Epithelial cell of prostate (primary cell): Measurements from ENCODE around the gene UAP1L1.
"Not testable (repeated sequence)": the region's sequence is repeated elsewhere in the genome, so short reads cannot be mapped to it uniquely, and the experiment has no call there.

Experiments
- DNase-seq: peaks from one replicate; pipeline ENCODE4 v3.0.0-alpha.2; 2011; ENCODE audit warnings: low read depth, low spot score
- H3K27ac ChIP-seq: fragments of 450-650 bp; 2 replicates; pipeline ENCODE4 v1.5.1; 2017; ENCODE audit warnings: mild to moderate bottlenecking

The UAP1L1 gene

DNA sequence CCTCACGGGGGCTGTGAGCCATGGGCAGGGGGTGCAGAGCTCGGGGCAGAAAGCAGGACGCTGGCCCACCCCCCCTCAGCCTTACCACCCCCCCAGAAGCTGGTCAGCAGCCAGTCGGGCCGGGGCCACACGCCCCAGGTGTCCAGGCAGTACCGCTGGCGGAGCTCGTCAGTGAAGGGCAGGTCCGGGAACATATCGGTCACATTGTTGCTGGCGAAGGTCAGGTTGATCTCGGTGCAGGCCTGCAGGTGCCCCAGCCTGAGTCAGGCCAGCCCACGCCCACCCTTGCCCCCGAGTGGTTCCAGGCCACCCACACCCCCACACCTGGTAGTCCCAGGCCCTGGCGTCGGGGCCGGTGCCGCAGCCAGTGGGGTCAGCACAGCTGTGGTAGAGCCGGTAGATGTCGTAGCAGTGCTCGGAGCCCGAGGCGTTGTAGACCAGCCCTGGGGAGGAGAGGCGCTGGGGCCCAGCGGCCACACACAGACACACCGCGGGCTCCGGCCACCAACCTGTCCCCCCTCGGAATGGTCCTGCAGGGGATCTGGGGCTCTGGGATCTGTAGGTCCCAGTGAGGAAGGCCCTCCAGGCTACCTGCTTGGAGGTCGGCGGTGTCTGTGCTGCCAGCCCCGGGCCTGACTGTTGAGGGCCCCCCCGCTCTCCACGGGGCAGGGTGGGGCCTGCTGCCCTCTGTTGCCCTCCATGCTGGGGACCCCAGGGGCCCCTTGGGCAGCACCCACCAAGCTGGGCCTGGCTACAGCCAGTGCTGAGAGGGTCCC lies 34.7 kb downstream of the UAP1L1 start:
- no peak for DNase-seq
- no peak overlapping the region for H3K27ac ChIP-seq

DNA sequence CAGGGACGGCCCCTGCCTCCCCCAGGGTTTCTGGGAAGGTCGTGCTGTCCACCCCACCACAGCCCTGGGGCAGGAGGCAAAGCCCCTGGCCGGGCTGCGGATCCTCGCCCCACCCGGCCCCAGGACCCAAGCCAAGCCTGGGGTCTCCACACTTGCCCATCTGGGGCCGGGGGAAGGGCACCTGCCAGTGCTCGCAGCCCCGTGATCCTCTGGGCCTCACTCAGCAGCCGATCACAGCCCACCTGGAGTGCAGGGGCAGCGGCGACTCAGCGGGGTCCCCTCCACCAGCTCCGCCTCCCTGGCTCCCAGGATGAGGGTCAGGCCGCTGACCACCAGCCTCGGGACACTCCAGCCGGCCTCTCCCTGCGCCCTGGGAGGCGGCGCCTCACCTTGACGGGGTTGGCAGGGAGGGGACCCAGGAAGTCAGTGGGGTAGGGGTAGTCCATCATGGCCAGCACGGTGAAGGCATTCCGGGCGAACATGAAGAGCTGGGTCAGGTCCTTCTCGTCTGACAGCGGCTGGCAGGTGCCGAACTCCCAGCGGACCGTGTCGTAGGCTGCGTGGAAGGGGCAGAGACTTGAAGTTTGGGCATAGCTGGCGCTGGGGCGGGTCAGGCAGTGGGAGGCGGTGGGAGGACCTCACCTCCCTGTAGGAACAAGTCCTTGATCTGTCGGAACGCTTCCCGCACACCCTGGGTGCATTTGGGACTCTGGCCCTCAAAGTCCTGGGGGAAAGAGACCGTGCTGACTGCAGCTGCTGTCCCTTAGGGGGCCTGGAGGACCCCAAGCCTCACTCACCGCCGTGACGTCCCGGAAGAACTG lies 35.5 kb downstream of the UAP1L1 start:
- no peak overlapping the region for H3K27ac ChIP-seq
- DNase-seq = no peak

DNA sequence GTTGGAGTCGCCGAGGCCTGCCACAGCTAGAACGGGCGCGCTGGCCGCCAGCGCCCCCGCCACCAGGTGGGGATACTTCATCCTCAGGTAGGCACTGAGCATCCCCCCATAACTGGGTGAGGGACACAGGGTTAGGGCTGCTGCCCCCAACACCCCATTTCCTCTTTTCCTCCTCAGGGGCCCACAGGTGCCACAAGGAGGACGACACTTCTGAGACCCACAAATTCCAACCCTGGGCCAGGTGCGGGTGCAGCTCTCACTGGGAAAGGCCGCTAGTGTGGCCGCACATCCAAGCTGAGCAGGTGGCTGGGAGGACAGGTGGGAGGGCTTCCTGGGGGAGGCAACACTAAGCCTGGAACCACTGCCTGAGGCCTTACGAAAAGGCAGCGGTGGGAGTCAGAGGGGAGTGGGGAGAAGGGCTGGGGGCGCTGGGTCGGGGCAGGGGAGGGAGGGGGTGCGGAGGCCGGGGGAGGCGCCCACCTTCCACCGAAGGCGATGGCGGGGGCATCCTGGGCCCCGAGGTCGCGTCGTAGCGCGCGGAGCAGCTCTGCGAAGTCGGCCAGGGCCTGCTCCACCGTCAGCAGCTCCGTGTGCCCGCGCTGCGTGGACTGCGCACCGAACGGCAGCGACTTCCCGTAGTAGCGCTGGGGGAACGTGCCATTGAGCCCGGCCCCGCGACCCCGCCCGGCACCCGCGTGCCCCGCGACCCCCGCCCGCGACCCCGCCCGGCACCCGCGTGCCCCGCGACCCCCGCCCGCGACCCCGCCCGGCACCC lies 36.3 kb downstream of the UAP1L1 start:
- no peak overlapping the region for H3K27ac ChIP-seq
- DNase-seq = no peak

DNA sequence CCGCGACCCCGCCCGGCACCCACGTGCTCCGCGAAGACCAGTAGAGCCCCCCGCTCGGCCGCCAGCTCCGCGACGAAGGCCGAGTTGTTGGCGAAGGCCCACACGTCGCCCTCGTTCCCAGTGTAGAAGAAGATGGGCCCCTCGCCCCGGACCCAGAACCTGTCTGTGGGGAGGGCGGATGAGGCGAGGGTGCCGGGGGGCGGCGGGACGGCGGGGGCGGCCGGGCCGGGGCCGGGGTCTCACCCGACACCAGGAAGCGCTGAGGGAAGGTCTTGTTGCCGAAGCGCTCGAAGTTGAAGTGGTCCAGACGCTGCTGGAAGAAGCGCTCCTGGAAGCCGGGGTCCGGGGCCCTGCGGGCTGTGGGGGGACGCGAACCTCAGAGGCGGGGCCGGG lies 36.9 kb downstream of the UAP1L1 start:
- no peak for DNase-seq
- no peak overlapping the region for H3K27ac ChIP-seq

DNA sequence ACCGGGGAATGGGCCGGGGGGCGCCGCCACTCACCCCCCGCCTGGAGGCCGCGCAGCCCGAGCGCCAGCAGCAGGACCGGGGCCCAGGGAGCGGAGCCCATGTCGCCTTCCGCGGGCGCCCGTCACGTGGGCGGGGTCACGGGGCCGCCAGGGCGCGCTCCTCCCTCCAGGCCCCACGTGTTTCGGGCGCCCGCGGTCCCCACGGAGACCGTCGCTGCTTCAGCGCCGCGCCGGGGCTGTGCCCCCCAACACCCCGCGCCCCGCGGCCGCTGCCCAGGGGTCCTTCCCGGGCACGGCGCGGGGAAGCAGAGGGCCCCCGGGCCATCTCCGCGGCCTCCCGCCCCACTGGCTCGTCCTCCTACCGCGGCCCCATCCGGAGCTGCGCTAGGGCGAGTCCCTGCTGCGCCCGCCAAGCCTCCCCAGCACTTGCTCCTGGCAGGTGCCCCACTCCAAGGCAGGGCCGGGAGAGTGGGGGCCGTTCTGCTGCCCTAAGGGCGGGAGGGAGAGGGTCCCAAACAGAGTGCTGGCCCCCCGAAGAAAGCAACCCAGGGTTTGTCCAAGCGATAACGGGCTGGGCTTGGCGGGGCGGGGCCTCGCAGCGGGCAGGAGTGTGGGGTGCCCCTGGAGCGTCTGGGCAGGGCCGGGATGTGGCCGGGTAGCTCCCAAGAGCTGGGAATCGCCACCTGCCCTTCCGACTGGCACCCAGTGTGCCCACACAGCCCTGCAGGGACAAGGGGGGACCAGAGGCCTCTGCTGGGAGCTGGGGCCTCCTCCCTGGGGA lies 37.5 kb downstream of the UAP1L1 start, which contains the start of gene DPP7:
DPP7 (minus strand) TSS at position 121 of the 781 bp plus-strand sequence; CDS start at position 101, 20 bp downstream.
- H3K27ac ChIP-seq = no peak within 1 kb of the TSS
- DNase-seq = no peak

DNA sequence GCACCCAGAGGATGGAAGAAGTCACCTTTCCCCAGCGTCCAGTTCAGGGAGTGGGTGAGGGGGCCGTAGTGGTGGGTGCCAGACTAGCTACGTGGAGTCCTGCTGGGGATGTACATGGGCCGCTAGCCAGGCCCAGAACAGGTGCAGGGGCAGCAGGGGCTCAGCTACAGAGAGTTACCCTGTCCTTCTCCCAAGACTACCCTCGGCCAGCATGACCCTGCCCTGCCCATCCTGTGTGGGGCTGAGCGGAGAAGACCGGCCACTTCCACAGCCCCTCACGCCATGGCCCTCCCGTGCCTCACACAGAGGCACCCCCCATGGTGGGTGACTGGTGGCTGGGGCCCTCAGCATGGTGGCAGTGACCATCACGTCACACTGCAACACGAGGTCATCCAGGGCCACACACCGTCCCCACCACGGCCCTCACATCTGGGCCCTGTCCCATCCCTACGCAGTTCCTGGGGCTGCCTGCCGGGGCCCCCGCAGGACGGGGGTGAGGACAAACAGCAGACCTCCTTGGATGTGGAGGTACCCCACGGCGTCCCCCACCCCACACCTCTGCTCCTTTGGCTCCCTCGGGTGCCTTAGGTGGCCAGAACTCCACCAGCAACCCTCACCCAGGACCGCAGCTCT lies 38.2 kb downstream of the UAP1L1 start:
- no peak overlapping the region for H3K27ac ChIP-seq
- DNase-seq = no peak

DNA sequence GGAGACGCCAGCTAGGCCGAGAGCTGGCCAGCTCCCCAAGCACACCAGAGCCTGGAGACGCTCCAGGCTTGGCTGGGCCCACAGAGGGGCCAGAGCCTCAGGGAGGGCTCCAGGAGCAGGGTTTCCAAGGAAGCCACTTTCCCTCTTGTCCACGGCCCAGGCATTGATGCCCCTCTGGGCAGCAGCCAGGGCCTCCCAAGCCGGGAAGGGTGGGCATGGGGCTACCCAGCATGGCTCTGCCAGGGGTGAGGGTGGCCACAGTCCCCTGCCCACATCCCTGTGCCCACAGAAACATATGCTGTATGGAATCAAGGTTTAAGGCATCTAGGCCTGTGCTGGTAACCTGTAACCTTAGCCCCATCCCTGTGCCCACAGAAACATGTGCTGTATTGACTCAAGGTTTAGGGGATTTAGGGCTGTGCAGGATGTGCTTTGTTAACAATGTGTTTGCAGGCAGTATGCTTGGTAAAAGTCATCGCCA lies 38.8 kb downstream of the UAP1L1 start:
- DNase-seq = no peak
- no peak overlapping the region for H3K27ac ChIP-seq

DNA sequence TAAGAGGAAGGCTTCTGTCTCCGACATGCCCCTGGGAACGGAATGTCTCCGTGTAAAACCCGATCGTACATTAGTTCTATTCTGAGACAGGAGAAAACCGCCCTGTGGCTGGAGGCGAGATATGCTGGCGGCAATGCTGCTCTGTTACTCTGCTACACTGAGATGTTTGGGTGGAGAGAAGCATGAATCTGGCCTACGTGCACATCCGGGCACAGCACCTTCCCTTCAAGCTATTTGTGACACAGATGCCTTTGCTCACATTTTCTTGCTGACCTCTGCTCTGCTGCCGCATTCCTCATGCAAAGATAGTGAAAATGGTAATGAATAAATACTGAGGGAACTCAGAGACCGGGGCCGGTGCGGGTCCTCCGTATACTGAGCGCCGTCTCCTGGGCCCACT lies 39.4 kb downstream of the UAP1L1 start:
- DNase-seq = no peak
- H3K27ac ChIP-seq = no peak overlapping the region

DNA sequence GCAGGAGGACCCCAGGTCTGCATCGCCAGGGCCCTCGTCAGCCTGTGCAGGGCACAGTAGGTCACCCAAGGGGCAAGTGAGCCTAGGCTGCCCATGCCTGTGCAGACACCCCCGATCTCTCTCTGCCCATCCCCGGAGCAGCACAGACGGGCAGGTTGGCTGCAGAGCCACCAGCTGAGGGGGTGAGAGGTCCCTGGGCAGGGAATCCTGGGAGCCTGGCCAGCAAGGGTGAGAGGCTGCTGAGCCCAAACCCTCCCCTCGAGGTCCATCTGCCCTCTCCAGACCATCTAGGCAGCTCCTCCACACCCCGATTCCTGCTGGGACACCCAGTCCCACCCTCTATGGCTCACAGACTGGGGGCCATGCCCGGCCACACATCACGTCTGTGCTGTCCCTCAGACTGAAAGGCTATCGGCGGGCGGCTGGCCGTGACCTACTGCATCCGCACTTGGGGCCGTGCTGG lies 40.0 kb downstream of the UAP1L1 start:
- H3K27ac ChIP-seq = no peak overlapping the region
- no peak for DNase-seq

DNA sequence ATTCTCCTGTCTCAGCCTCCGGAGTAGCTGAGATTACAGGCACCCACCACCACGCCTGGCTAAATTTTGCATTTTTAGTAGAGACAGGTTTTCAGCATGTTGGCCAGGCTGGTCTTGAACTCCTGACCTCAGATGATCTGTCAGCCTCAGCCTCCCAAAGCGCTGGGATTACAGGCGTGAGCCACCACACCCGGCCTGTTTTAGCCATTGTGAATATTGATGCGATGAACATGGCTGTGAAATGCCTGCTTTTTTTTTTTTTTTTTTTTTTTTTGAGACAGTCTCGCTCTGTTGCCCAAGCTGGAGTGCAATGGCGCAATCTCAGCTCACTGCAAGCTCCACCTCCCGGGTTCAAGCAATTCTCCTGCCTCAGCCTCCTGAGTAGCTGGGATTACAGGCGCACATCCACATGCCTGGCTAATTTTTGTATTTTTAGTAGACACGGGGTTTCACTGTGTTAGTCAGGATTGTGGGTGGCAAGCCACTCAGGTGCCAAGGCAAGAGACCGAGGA lies 40.8 kb downstream of the UAP1L1 start:
- not testable (repeated sequence) for H3K27ac ChIP-seq, DNase-seq

DNA sequence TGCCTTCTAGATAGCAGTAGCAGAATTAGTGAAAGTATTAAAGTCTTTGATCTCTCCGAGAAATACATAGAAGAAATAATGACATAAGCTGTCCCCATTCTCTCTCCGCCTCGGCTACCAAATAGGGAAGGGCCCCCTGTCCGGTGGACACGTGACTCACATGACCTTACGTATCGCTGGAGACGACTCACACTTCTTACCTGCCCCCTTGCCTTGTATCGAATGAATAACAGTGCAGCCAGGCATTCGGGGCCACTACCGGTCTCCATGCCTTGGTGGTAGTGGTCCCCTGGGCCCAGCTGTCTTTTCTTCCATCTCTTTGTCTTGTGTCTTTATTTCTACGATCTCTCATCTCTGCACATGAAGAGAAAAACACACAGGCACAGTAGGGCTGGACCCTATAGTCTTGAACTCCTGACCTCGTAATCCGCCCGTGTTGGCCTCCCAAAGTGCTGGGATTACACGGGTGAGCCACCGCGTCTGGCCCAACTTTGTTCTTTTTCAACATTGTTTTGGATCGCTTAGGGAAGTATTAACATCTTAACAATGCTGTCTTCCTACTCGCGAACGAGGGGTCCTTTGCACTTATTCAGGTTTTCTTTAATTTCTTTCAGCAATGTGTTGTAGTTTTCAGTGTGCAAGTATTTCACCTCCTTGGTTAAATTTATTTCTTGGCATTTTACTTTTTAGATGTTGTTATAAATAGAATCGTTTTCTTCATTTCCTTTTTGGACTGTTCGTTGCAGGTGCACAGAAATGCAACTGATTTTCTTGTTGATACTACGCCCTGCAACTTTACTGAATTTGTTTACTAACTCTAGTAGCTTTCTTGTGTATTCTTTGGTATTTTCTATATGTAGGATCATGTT lies 44.8 kb downstream of the UAP1L1 start:
- not testable (repeated sequence) for H3K27ac ChIP-seq, DNase-seq

DNA sequence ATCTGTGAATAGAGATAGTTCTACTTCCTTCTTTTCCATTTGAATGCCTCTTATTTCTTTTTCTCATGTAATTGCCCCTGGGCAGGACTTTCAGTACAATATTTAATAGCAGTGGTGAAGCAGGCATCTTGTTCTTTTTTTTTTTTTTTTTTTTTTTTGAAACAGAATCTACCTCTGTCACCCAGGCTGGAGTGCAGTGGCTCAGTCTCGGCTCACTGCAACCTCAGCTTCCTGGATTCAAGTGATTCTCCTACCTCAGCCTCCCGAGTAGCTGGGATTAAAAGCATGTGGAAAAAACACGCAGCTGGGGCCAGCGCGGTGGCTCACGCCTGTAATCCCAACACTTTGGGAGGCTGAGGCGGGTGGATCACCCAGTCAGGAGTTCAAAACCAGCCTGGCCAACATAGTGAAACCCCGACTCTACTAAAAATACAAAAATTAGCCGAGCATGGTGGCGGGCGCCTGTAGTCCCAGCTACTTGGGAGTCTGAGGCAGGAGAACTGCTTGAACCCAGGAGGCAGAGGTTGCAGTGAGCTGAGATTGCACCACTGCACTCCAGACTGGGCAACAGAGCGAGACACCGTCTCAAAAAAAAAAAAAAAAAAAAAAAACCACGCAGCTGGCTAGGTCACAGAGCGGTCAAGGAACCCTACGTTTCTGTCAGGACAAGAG lies 45.6 kb downstream of the UAP1L1 start:
- not testable (repeated sequence) for H3K27ac ChIP-seq, DNase-seq

DNA sequence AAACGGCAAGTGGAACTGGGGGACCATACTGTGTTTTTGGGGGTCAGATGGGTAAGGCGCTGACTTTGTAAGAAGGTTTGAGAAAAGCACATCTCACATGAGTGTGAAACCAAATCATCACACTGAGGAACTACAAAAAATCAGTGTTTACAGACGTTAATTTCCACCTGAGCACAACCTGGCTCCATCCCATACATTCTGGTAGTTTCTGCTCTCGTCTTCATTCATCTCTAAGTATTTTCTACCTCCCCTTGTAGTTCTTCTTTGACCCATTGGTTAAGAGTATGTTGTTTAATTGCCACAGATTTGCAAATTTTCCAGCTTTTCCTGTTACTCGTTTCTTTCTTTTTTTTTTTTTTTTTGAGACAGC lies 46.1 kb downstream of the UAP1L1 start:
- DNase-seq = no peak
- H3K27ac ChIP-seq = no peak overlapping the region

DNA sequence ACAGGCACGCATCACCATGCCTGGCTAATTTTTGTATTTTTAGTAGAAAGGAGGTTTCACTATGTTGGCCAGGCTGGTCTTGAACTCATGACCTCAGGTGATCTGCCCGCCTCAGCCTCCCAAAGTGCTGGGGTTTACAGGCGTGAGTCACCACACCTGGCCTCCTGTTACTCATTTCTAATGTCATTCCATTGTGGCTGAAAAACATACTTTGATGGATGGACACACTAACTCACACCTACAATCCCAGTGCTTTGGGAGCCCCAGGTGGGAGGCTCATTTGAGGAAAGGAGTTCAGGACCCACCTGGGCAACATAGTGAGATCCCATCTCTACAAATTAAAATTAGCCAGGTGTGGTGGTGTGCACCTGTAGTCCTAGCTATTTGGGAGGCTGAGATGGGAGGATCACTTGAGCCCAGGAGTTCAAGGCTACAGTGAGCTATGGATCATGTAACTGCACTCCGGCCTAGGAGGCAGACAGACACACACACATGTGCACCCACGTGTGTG lies 46.7 kb downstream of the UAP1L1 start:
- not testable (repeated sequence) for DNase-seq, H3K27ac ChIP-seq

DNA sequence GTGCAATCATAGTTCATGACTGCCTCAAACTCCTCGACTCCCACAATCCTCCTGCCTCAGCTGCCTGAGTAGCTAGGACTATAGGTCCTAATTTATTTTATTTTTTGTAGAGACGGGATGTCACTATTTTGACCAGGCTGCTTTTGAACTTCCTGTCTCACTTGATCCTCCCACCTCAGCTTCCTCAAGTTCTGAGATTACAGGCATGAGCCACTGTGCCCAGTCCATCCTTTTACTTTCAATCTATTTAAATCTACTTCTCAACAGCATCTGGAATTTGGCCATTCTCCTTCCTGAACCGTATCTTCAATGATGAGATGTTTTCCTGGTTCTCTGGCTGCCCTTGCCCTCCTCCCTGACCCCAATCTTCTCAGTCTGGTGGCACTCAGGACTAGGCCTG lies 49.5 kb downstream of the UAP1L1 start:
- no peak for DNase-seq
- H3K27ac ChIP-seq = no peak overlapping the region

DNA sequence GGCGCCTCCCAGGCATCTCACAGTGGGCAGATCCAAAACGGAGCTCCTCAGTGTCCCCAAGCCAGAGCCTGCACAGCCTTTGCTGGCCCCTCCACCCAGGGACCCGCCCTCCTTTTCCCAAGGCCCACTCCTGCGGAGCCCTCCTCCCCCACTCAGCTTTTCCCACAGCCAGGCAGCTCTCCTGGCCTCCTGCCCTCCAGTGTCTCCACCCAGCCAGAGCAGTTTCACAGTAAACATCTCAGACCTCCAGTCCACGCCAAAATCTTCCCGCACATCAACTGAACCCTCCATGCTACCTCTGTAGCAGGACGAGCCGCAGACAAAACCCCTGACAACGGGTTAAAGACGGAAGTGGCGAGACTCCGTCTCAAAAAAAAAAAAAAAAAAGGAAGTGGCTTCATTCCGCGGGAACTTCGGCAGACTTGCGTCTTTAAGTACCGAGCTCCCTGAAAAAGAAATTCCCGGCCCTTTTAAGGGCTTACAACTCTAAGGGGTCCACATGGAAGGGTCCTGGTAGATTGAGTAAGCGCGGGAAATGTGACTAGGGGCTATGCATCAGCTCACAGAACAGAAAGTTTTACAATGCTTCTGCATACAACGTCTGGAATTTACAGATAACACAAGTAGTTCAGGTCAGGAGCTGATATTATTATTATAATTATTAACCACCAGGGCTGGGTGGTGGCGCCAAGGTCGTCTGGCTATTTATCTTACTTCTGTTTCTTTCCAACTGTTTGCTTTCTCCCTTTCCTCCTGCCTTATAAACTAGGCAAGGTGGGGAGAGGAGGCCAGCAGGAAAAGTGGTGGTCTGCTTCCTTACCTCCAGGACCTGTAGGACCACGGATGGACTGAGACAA lies 50.2 kb downstream of the UAP1L1 start:
- no peak for DNase-seq
- no peak overlapping the region for H3K27ac ChIP-seq
